ENCODE data around the gene DNAH8.

GRCh38 chr6:38776515-38776914 lies 61.4 kb downstream of the DNAH8 start:
- no peak for TF ChIP-seq POLR2AphosphoS5 (IDR thresholded peaks at IDR 0.05)
- no peak for TF ChIP-seq CTCF (IDR thresholded peaks at IDR 0.05 in 8 of 11, conservative IDR thresholded peaks at IDR 0.05 in 3 of 11)

Measured in spleen (tissue), 7 donors.